Transverse colon (tissue), 4 donors: Measurements from ENCODE around the gene TUBB2A. TPM values are rescaled to one million over a fixed set of nuclear protein-coding genes. Genes with fewer than 3 reads are reported as not detected.

Experiments used
- DNase-seq: peaks from one replicate; pipeline ENCODE4 v3.0.0-alpha.2; 2019
- H3K27ac ChIP-seq, 4 donors: fragments of 200-600 bp; sonication (generic); 2 replicates each; pipeline ENCODE4 v1.5.1; 2016 to 2018; ENCODE audit warnings: inconsistent platforms in 4 of 4
- H3K27me3 ChIP-seq: fragments of 200-600 bp; sonication (generic); 2 replicates; pipeline ENCODE4 v1.5.1; 2017; ENCODE audit warnings: inconsistent platforms
- H3K36me3 ChIP-seq, 4 donors: fragments of 200-600 bp; sonication (generic); 2 replicates each; pipeline ENCODE4 v1.5.1; 2017 to 2019; ENCODE audit warnings: inconsistent platforms in 4 of 4
- H3K4me1 ChIP-seq, 4 donors: fragments of 200-600 bp; sonication (generic); 2 replicates each; pipeline ENCODE4 v1.5.1; 2017 to 2020; ENCODE audit warnings: inconsistent platforms in 4 of 4
- H3K4me3 ChIP-seq, 4 donors: fragments of 200-600 bp; sonication (generic); 1 replicate in 1 of 4; 2 replicates in 3 of 4; pipeline versions ENCODE4 v1.5.1 to v1.6.1; 2017 to 2019; ENCODE audit warnings: inconsistent platforms in 4 of 4
- H3K9me3 ChIP-seq, 2 donors: fragments of 200-600 bp; sonication (generic); 2 replicates each; pipeline ENCODE4 v1.5.1; 2017 to 2019; ENCODE audit warnings: inconsistent platforms in 2 of 2
- EP300 ChIP-seq: sonication (generic); formaldehyde crosslinking; IDR thresholded peaks from one replicate; pipeline ENCODE4 v1.6.1; 2017; ENCODE audit warnings: antibody characterized with exemption, low read depth
- POLR2A ChIP-seq: fragments of 450-650 bp; IDR thresholded peaks from one replicate; pipeline ENCODE4 v1.6.1; 2016; ENCODE audit warnings: antibody characterized with exemption, mild to moderate bottlenecking, moderate library complexity
- POLR2AphosphoS5 ChIP-seq, 3 donors: sonication (generic); formaldehyde crosslinking; IDR thresholded peaks; one replicate each; pipeline ENCODE4 v1.6.1; 2016; ENCODE audit warnings: antibody characterized with exemption in 3 of 3
- WGBS, 2 donors: methylation state at CpG; one replicate each; pipeline ENCODE4 v1.1.5; 2018; ENCODE audit warnings: low coverage in 1 of 2; 5-methylcytosine and 5-hydroxymethylcytosine counted together
- in situ Hi-C, 4 donors: fragments of 200-750 bp; cut with MboI; loops; one replicate each; pipeline versions ENCODE4 v1.15.0 to v1.15.1; 2017; ENCODE audit warnings: low sequenced_read_pairs in 3 of 4, low pct_ligation_motif_present in 1 of 4, low pct_unique_long_range_greater_than_20kb in 1 of 4
- intact Hi-C: fragments of 100-400 bp; cut with DNase I; formaldehyde crosslinking; loops from one replicate; pipeline ENCODE4 v1.15.1; 2023; ENCODE audit warnings: low total_unique reads
- total RNA-seq, 4 donors: library from RNA; depleted of rRNA; stranded (reverse); fragments of >200 nt; gene quantifications; one replicate each; pipeline ENCODE4 v1.1.0, GENCODE V29; 2016
- TF ChIP-seq, protein P1 (sequence below), 5 experiments: fragments of 200-600 bp in 3 of 5; fragments of 450-650 bp in 2 of 5; sonication (generic) in 3 of 5; IDR thresholded peaks; 1 replicate in 2 of 5; 2 replicates in 3 of 5; pipeline ENCODE4 v1.5.1; 2016 to 2017; ENCODE audit warnings: antibody characterized with exemption in 5 of 5, inconsistent platforms in 3 of 5, mild to moderate bottlenecking in 2 of 5, moderate library complexity in 1 of 5

Gene TUBB2A
- total RNA-seq, 4 donors from 2014 or later: 15.4 to 41.0 (median 29.4) TPM

- 86 to 89% methylated on average over 3 to 6 of the region's 6 CpGs for WGBS, 2 donors
These were observed 47.6 kb upstream of the TUBB2A start for GRCh38 chr6:3204921-3205320.

DNA sequence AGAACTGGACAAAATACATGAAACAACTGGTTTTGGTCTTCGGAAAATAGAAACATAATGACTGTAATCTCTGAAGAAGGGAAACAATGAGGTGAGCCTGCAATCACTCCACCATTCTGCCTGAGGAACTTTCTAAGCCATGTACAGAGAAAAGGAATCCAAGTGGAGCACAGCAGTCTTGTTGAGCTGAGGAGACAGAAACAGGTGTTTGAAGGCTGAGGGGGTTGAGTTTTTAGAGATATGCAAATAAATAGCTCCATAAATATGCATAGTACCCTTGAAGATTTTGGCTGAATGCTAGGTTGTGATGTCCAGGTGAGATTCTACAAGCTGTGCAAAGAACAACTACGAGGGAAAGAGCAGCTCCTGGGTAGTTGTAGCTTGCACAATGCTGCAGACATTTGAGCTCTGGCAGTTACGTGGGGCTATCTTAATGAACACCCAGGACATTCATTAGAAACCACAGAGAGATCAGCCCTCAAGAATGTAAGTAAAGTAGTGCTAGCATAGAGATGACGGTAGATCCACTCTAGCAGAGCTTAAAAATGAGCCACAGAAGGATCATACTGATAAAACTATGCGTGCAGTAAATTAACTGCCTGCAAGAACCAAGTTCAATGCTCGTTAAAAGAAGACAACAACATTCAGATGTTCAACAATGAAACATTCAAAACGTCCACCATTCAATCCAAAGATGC, 45.8 kb upstream of the TUBB2A start:
- Histone ChIP-seq H3K4me1 (no peaks in the 10 kb centered on the region), H3K4me3 (no peak overlapping the region), H3K9me3 (no peaks in the 10 kb centered on the region), H3K27ac (no peak overlapping the region), H3K36me3 (no peaks in the 10 kb centered on the region), H3K27me3 (no peaks in the 10 kb centered on the region)
- intact Hi-C loops: loop anchor here (5.0 kb wide), 1 partner anchor 421 kb away; no protein-coding TSS in a partner anchor
- TF ChIP-seq POLR2AphosphoS5 (IDR thresholded peaks at IDR 0.05) (no peak), EP300 (no peak), POLR2A (no peak)
- TF ChIP-seq, protein P1, sequence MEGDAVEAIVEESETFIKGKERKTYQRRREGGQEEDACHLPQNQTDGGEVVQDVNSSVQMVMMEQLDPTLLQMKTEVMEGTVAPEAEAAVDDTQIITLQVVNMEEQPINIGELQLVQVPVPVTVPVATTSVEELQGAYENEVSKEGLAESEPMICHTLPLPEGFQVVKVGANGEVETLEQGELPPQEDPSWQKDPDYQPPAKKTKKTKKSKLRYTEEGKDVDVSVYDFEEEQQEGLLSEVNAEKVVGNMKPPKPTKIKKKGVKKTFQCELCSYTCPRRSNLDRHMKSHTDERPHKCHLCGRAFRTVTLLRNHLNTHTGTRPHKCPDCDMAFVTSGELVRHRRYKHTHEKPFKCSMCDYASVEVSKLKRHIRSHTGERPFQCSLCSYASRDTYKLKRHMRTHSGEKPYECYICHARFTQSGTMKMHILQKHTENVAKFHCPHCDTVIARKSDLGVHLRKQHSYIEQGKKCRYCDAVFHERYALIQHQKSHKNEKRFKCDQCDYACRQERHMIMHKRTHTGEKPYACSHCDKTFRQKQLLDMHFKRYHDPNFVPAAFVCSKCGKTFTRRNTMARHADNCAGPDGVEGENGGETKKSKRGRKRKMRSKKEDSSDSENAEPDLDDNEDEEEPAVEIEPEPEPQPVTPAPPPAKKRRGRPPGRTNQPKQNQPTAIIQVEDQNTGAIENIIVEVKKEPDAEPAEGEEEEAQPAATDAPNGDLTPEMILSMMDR (IDR thresholded peaks at IDR 0.05): no peak
- in situ Hi-C loops: no loop called here
- DNase-seq: no peak
- WGBS, 2 donors: 67 to 69% methylated on average over 7 of the region's 7 CpGs

More at GRCh38 chr6:3204921-3205320, 47.6 kb upstream of the TUBB2A start:
- in situ Hi-C loops: no loop called here
- Histone ChIP-seq H3K36me3 (no peaks in the 10 kb centered on the region), H3K27ac (no peak overlapping the region), H3K4me3 (no peak overlapping the region), H3K27me3 (no peaks in the 10 kb centered on the region), H3K4me1 (peaks cover 0 to 8% (median 0%) of the 10 kb centered on the region in 4 donors), H3K9me3 (no peaks in the 10 kb centered on the region)
- TF ChIP-seq, protein P1 (IDR thresholded peaks at IDR 0.05): no peak
- TF ChIP-seq POLR2A (no peak), POLR2AphosphoS5 (IDR thresholded peaks at IDR 0.05) (no peak), EP300 (no peak)
- intact Hi-C loops: loop anchor here (5.0 kb wide), 1 partner anchor 423 kb away; no protein-coding TSS in a partner anchor
- DNase-seq: no peak

DNA sequence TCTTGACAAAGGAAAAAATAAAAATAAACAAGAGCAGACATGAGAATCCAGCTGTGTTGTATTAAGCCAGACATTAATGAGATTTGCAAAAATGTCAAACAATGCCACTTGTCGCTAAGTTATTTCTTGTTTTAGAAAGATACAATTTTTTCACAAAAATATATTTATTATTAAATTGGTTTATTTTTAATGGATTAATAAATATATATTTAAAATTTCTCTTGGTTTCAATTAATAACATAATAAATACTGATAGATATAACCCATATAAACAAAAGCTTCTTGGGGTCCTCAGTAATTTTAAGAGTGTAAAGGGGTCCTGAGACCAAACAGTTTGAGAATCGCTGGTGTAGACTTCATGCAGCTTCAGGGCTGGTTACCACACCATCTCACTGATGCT, 44.0 kb upstream of the TUBB2A start:
- WGBS, 2 donors: 71 to 90% methylated on average over 2 of the region's 2 CpGs
- in situ Hi-C loops (no loop called here), intact Hi-C loops (loop anchor here (5.0 kb wide), 1 partner anchor 419 kb away; no protein-coding TSS in a partner anchor)

DNA sequence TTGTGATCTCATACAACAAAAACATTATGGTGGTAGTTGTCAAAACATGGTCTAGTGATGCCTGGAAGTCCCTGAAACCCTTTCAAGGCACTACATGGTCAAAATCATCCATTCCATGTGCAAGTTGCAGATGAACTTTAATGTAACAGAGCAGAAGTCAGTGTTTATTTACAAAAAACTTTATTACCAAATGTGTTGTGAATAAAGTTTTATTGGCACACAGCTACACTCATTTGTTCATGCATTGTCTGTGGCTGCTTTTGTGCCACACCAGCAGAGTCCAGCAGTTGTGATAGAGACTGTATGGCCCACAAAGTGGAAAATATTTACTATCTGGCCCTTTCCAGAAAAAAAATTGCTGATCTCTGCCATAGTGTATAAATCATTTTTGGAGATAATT, 43.3 kb upstream of the TUBB2A start:
- H3K27me3 ChIP-seq: no peaks in the 10 kb centered on the region
- H3K4me3 ChIP-seq: no peak overlapping the region
- no peaks in the 10 kb centered on the region for H3K36me3 ChIP-seq
- TF ChIP-seq, protein P1 (IDR thresholded peaks at IDR 0.05): no peak
- H3K27ac ChIP-seq: no peak overlapping the region
- H3K4me1 ChIP-seq: no peaks in the 10 kb centered on the region
- intact Hi-C loops: loop anchor here (5.0 kb wide), 1 partner anchor 418 kb away; no protein-coding TSS in a partner anchor
- no peaks in the 10 kb centered on the region for H3K9me3 ChIP-seq
- in situ Hi-C loops: no loop called here
- DNase-seq: no peak

More for the DNA sequence above, 44.0 kb upstream of the TUBB2A start:
- Histone ChIP-seq H3K27me3 (no peaks in the 10 kb centered on the region), H3K36me3 (no peaks in the 10 kb centered on the region), H3K4me3 (no peak overlapping the region), H3K9me3 (no peaks in the 10 kb centered on the region), H3K27ac (no peak overlapping the region), H3K4me1 (no peaks in the 10 kb centered on the region)
- TF ChIP-seq POLR2AphosphoS5 (IDR thresholded peaks at IDR 0.05) (no peak), POLR2A (no peak), EP300 (no peak)
- TF ChIP-seq, protein P1 (IDR thresholded peaks at IDR 0.05): no peak
- DNase-seq: no peak
